ENCODE results near the gene DGKQ. TPM values are rescaled to one million over a fixed set of nuclear protein-coding genes. Genes with fewer than 3 reads are reported as not detected.

DGKQ gene
- total and polyA plus RNA-seq, 7 donors, result 2.2 to 3.9 (median 2.8) TPM

GRCh38 chr4:985123-985830 lies 11.9 kb upstream of the DGKQ start:
- peaks cover 0 to 2% of the 10 kb centered on the region in 2 donors for H3K36me3 ChIP-seq (ENCODE audit: insufficient read depth in 1 of 2, low read depth in 1 of 2)
- no peaks in the 10 kb centered on the region for H3K9me3 ChIP-seq
- 61 to 68% (median 62%) methylated on average over 23 of the region's 23 CpGs for WGBS, 3 donors
- no peaks in the 10 kb centered on the region for H3K27me3 ChIP-seq (ENCODE audit: insufficient read depth in 3 of 3, low read length in 2 of 3)
- no peak overlapping the region for H3K27ac ChIP-seq
- peak overlapping the region; percentile 44 for H3K4me3 ChIP-seq
- peaks cover 12% of the 10 kb centered on the region for H3K4me1 ChIP-seq
- ATAC-seq, result peak; percentile 48 to 67 (median 60)
- DNase-seq, result peak; percentile 71 to 77
- intact Hi-C loops (cut with DNase I), result loop anchor here in 1 of 2 donors (5.0 kb wide), 1 partner anchor 243 kb away; no protein-coding TSS in a partner anchor
- no peak for TF ChIP-seq CTCF (IDR thresholded peaks at IDR 0.05)

GRCh38 chr4:984336-985054 lies 11.1 kb upstream of the DGKQ start:
- intact Hi-C loops (cut with DNase I), result loop anchor here in 1 of 2 donors (5.0 kb wide), 1 partner anchor 242 kb away; no protein-coding TSS in a partner anchor
- WGBS, 3 donors, result 82 to 87% (median 83%) methylated on average over 15 of the region's 15 CpGs
- H3K27me3 ChIP-seq (ENCODE audit: insufficient read depth in 3 of 3, low read length in 2 of 3), result no peaks in the 10 kb centered on the region
- ATAC-seq, result no peak
- peaks cover 12% of the 10 kb centered on the region for H3K4me1 ChIP-seq
- H3K36me3 ChIP-seq (ENCODE audit: insufficient read depth in 1 of 2, low read depth in 1 of 2), result no peaks in the 10 kb centered on the region
- H3K9me3 ChIP-seq, result no peaks in the 10 kb centered on the region
- H3K27ac ChIP-seq, result no peak overlapping the region
- H3K4me3 ChIP-seq, result peak overlapping the region; percentile 44
- DNase-seq, result no peak
- TF ChIP-seq CTCF (IDR thresholded peaks at IDR 0.05), result no peak

- Histone ChIP-seq H3K4me1 (peaks cover 10% of the 10 kb centered on the region), H3K36me3 (ENCODE audit: insufficient read depth in 1 of 2, low read depth in 1 of 2) (no peaks in the 10 kb centered on the region), H3K9me3 (no peaks in the 10 kb centered on the region), H3K27ac (no peak overlapping the region), H3K4me3 (no peak overlapping the region), H3K27me3 (ENCODE audit: insufficient read depth in 3 of 3, low read length in 2 of 3) (no peaks in the 10 kb centered on the region)
- DNase-seq (no peak), ATAC-seq (no peak)
- intact Hi-C loops (cut with DNase I), result no loop called here
- WGBS, 3 donors, result 93 to 96% (median 96%) methylated on average over 15 of the region's 15 CpGs
- no peak for TF ChIP-seq CTCF (IDR thresholded peaks at IDR 0.05)
Observed at GRCh38 chr4:982814-983213, 9.4 kb upstream of the DGKQ start.

- Histone ChIP-seq H3K9me3 (no peaks in the 10 kb centered on the region), H3K36me3 (ENCODE audit: insufficient read depth in 1 of 2, low read depth in 1 of 2) (no peaks in the 10 kb centered on the region), H3K4me1 (peaks cover 5% of the 10 kb centered on the region), H3K4me3 (no peak overlapping the region), H3K27ac (no peak overlapping the region), H3K27me3 (ENCODE audit: insufficient read depth in 3 of 3, low read length in 2 of 3) (no peaks in the 10 kb centered on the region)
- WGBS, 3 donors, result 92 to 95% (median 94%) methylated on average over 17 of the region's 17 CpGs
- ATAC-seq (no peak), DNase-seq (no peak)
- intact Hi-C loops (cut with DNase I), result no loop called here
- TF ChIP-seq CTCF (IDR thresholded peaks at IDR 0.05), result no peak
Observed at GRCh38 chr4:982291-982690, 8.9 kb upstream of the DGKQ start.
